ENCODE data around the gene HAGH.

HAGH gene

GRCh38 chr16:1822801-1823200, 3.8 kb downstream of the HAGH start:
- no peak overlapping the region for H3K4me3 ChIP-seq
- H3K36me3 ChIP-seq, result peaks cover 43 to 52% (median 50%) of the 10 kb centered on the region in 3 donors
- no peak overlapping the region for H3K27ac ChIP-seq
- no peaks in the 10 kb centered on the region for H3K27me3 ChIP-seq
- no peak for DNase-seq
- peaks cover 0 to 31% (median 20%) of the 10 kb centered on the region in 4 donors for H3K4me1 ChIP-seq
- no peaks in the 10 kb centered on the region for H3K9me3 ChIP-seq
- TF ChIP-seq CTCF (IDR thresholded peaks at IDR 0.05), result no peak
- intact Hi-C loops (cut with DNase I; ENCODE audit: low total_unique reads), result no loop called here

DNA sequence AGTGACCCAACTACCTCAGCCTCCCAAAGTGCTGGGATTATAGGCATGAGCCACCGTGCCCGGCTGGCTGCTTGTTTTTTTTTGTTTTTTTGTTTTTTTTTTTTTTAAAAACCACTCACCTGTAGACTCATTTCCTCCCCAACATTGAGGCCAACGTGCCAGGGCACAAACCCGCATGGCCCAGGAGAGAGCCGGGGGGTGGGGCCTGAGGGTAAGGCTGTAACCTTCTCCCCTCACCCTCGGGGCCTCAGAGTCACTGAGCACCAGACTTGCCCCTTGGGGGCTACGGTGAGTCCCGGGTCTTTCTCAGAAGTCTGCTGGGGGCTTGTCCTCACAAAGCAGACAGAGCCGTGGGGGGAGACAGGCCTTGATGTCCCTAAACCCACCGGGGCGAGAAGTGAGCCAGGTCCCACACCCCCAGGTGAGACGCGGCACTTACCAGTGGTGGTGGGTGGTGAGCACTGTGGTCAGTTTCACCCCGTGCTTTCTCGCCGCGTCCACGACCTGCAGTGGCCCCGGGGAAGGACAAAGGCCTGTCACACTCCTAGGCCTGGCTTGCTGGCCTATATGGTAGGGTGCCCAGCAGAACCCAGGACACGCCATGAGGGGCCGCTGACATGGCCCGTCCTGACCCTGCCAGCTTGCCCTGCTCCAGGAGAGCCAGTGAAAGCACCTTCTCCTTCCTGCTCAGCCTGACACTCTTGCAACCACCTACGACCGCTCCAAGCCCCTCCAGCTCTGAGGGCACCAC, 4.6 kb downstream of the HAGH start:
- Histone ChIP-seq H3K4me3 (no peak overlapping the region), H3K27me3 (no peaks in the 10 kb centered on the region), H3K4me1 (peaks cover 0 to 25% (median 18%) of the 10 kb centered on the region in 4 donors), H3K9me3 (no peaks in the 10 kb centered on the region), H3K36me3 (peaks cover 48 to 60% (median 55%) of the 10 kb centered on the region in 3 donors), H3K27ac (no peak overlapping the region)
- no peak for DNase-seq
- intact Hi-C loops (cut with DNase I; ENCODE audit: low total_unique reads), result no loop called here
- TF ChIP-seq CTCF (IDR thresholded peaks at IDR 0.05), result no peak

DNA sequence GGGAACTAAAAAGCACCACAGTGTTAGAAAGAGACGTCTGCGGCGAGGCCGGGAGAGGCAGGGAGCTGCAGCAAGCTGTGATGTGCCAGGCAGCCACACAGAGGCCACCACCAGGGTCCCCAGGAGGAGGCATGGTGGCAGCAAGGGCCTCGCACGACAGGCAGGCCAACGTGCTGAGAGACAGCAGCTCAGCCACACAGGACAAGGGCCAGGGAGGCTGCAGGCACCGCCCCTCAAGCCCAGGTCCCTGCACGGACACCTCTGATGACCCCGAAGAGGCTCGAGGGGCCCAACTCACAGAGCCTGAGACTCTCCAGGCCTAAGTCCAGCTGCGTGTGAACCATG, 5.7 kb downstream of the HAGH start:
- no peak overlapping the region for H3K27ac ChIP-seq
- no peaks in the 10 kb centered on the region for H3K27me3 ChIP-seq
- intact Hi-C loops (cut with DNase I; ENCODE audit: low total_unique reads), result no loop called here
- H3K4me3 ChIP-seq, result no peak overlapping the region
- no peak for DNase-seq
- no peaks in the 10 kb centered on the region for H3K9me3 ChIP-seq
- TF ChIP-seq CTCF (IDR thresholded peaks at IDR 0.05), result no peak
- peaks cover 0 to 23% (median 17%) of the 10 kb centered on the region in 4 donors for H3K4me1 ChIP-seq
- H3K36me3 ChIP-seq, result peaks cover 59 to 71% (median 64%) of the 10 kb centered on the region in 3 donors

DNA sequence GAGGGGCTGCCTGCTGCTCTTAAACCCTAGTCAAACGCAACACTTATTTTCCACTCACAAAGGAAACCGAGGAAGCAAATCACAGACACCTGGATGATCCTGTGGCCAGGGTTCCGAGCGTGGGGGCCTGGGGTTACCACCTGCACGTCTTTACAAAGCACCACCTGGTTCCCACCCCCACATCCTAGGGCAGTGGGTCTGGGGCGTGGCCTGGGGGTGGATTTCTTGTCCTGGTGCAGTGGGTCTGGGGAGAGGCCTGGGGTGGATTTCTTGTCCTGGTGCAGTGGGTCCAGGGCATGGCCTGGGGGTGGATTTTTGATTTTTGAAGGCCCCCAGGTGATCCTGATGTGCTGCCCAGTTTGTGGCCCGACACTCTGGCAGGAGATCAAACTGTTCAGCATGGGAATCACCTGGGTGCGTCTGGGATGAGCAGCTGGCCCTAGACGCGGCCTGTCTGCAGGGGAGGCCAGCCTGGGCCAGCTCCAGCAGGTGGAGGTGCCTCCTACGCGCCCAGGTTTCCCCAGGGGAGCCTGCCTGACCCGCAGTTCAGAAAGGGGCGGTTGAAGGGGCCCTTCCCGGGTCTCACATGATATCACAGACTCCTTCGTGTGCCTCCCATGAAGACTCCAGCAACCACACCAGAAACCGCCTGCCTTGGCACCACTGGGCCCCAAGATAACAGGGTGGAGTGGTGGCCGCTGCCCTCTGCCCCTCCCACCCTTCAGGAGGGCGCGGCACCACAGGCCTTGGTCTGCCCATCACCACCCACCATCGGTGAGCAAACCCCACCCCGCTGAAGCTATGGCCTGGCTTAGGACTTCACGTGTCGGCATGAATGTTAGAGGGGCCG, 6.3 kb downstream of the HAGH start:
- Histone ChIP-seq H3K9me3 (no peaks in the 10 kb centered on the region), H3K4me1 (peaks cover 0 to 17% (median 13%) of the 10 kb centered on the region in 4 donors), H3K4me3 (no peak overlapping the region), H3K27ac (no peak overlapping the region), H3K36me3 (peaks cover 60 to 77% (median 68%) of the 10 kb centered on the region in 3 donors), H3K27me3 (no peaks in the 10 kb centered on the region)
- no peak for DNase-seq
- intact Hi-C loops (cut with DNase I; ENCODE audit: low total_unique reads), result no loop called here
- no peak for TF ChIP-seq CTCF (IDR thresholded peaks at IDR 0.05)

- no peaks in the 10 kb centered on the region for H3K9me3 ChIP-seq
- H3K4me3 ChIP-seq, result no peak overlapping the region
- no peaks in the 10 kb centered on the region for H3K27me3 ChIP-seq
- no peak overlapping the region for H3K27ac ChIP-seq
- DNase-seq, result no peak
- peaks cover 60 to 84% (median 73%) of the 10 kb centered on the region in 3 donors for H3K36me3 ChIP-seq
- peaks cover 0 to 10% (median 8%) of the 10 kb centered on the region in 4 donors for H3K4me1 ChIP-seq
- intact Hi-C loops (cut with DNase I; ENCODE audit: low total_unique reads), result no loop called here
- no peak for TF ChIP-seq CTCF (IDR thresholded peaks at IDR 0.05)
Measured at GRCh38 chr16:1819611-1820010, 7.0 kb downstream of the HAGH start.
